HepG2 (cell line): ENCODE results near the gene CALHM5. TPM values are rescaled to one million over a fixed set of nuclear protein-coding genes. Genes with fewer than 3 reads are reported as not detected.

Experiments
- BCL6 ChIP-seq: IDR thresholded peaks from 2 replicates; pipeline ENCODE4 v1.6.1; 2016; ENCODE audit warnings: missing genetic modification reagents, missing compliant biosample characterization
- HHEX ChIP-seq: IDR thresholded peaks from 2 replicates; pipeline ENCODE4 v1.6.1; 2016; ENCODE audit warnings: control low read depth
- HNF1A ChIP-seq, 2 experiments: sonication (generic) in 1 of 2; formaldehyde crosslinking in 1 of 2; IDR thresholded peaks; 2 replicates each; pipeline versions ENCODE4 v1.4.0 to v1.6.1; 2016 to 2020; ENCODE audit warnings: borderline replicate concordance in 1 of 2, low read depth in 1 of 2, mild to moderate bottlenecking in 1 of 2, missing genetic modification reagents in 1 of 2
- MXI1 ChIP-seq: IDR thresholded peaks from 3 replicates; pipeline ENCODE4 v1.6.1; 2012; ENCODE audit warnings: low read depth, low read length, inconsistent platforms, borderline replicate concordance
- PPARG ChIP-seq: conservative IDR thresholded peaks from 2 replicates; pipeline ENCODE4 v1.6.1; 2016; ENCODE audit warnings: missing biosample characterization, missing genetic modification reagents
- SMYD3 ChIP-seq: sonication (generic); formaldehyde crosslinking; IDR thresholded peaks from 2 replicates; pipeline ENCODE4 v1.8.1; 2023; ENCODE audit warnings: mild to moderate bottlenecking, missing genetic modification reagents
- polyA plus RNA-seq, 8 experiments: library from polyadenylated mRNA; depleted of rRNA in 3 of 8; stranded (reverse) in 7 of 8; unstranded in 1 of 8; fragments of >200 nt; fragmentation: Illumina TruSeq in 4 of 8; extraction: Trizol in 4 of 8; gene quantifications; 2 replicates each; pipeline versions ENCODE4 v1.2.1 to v1.2.3, GENCODE V29; 2011 to 2016; ENCODE audit warnings: low read depth in 4 of 8, missing spikeins in 1 of 8, mixed read lengths in 1 of 8; ENCODE audit not compliant: insufficient read depth in 1 of 8
- total RNA-seq, 5 experiments: library from RNA; depleted of rRNA; stranded (reverse); fragments of >200 nt; fragmentation: Illumina TruSeq; extraction: Trizol; gene quantifications; 2 replicates each; pipeline ENCODE4 v1.2.3, GENCODE V29; 2016; ENCODE audit warnings: low read depth in 1 of 5
- TF ChIP-seq, protein P1 (sequence below): sonication (generic); formaldehyde crosslinking; IDR thresholded peaks from 2 replicates; pipeline ENCODE4 v1.4.0; 2020; ENCODE audit warnings: missing genetic modification reagents, borderline replicate concordance

Gene CALHM5
- total and polyA plus RNA-seq, 2 of the 13 experiments (the other 11 are each of a cell fraction or from before 2014, with no cell fraction given), result not detected

DNA sequence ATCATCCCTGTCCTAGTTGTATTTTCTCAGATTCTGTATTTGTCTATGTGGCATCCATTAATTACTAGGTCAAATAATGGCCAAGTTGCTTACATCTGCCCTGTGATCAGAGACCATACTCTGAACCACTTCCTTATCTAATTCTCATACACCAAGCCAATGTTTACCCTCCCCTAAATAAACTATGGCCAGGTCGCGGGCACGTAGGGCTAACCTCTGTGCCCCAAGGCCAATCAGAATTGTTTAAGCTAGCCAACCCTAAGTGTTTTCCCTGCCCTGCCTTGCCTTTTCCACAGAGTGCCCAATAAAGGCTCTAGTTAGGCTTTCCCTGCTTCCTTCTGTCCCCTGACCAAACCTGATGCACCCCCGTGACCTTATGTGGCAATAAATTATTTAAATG, 39.4 kb downstream of the CALHM5 start (continued):
- TF ChIP-seq, protein P1, sequence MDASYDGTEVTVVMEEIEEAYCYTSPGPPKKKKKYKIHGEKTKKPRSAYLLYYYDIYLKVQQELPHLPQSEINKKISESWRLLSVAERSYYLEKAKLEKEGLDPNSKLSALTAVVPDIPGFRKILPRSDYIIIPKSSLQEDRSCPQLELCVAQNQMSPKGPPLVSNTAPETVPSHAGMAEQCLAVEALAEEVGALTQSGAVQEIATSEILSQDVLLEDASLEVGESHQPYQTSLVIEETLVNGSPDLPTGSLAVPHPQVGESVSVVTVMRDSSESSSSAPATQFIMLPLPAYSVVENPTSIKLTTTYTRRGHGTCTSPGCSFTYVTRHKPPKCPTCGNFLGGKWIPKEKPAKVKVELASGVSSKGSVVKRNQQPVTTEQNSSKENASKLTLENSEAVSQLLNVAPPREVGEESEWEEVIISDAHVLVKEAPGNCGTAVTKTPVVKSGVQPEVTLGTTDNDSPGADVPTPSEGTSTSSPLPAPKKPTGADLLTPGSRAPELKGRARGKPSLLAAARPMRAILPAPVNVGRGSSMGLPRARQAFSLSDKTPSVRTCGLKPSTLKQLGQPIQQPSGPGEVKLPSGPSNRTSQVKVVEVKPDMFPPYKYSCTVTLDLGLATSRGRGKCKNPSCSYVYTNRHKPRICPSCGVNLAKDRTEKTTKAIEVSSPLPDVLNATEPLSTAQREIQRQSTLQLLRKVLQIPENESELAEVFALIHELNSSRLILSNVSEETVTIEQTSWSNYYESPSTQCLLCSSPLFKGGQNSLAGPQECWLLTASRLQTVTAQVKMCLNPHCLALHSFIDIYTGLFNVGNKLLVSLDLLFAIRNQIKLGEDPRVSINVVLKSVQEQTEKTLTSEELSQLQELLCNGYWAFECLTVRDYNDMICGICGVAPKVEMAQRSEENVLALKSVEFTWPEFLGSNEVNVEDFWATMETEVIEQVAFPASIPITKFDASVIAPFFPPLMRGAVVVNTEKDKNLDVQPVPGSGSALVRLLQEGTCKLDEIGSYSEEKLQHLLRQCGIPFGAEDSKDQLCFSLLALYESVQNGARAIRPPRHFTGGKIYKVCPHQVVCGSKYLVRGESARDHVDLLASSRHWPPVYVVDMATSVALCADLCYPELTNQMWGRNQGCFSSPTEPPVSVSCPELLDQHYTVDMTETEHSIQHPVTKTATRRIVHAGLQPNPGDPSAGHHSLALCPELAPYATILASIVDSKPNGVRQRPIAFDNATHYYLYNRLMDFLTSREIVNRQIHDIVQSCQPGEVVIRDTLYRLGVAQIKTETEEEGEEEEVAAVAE (CRISPR knock-in tag), result 0 out of 2 replicates have a peak, but pooled peaks have one; percentile 20
- TF ChIP-seq HHEX (CRISPR knock-in tag), result peak; percentile 76
- peak; percentile 35; the same call in 1 of the 2 replicates for TF ChIP-seq PPARG
- TF ChIP-seq HNF1A (IDR thresholded peaks at IDR 0.05; ENCODE audit: low read depth), result 0 out of 2 replicates have a peak, but pooled peaks have one; percentile 22
- no peak for TF ChIP-seq HNF1A (CRISPR knock-in tag; IDR thresholded peaks at IDR 0.05; ENCODE audit: borderline replicate concordance)
- no peak for TF ChIP-seq MXI1
- peak; percentile 49; the same call in 1 of the 2 replicates for TF ChIP-seq BCL6 (CRISPR knock-in tag)
- TF ChIP-seq SMYD3 (CRISPR knock-in tag), result peak; percentile 48; the same call in 1 of the 2 replicates
